Stomach (tissue), 4 donors: Measurements from ENCODE around the gene NT5C1B.

ENCODE experiments used
- EP300 ChIP-seq: sonication (generic); formaldehyde crosslinking; IDR thresholded peaks from one replicate; pipeline ENCODE4 v1.6.1; 2017; ENCODE audit warnings: antibody characterized with exemption
- POLR2A ChIP-seq, 4 donors: fragments of 450-650 bp; IDR thresholded peaks; one replicate each; pipeline ENCODE4 v1.6.1; 2016; ENCODE audit warnings: antibody characterized with exemption in 4 of 4, control low read depth in 2 of 4, mild to moderate bottlenecking in 1 of 4, moderate library complexity in 1 of 4
- POLR2AphosphoS5 ChIP-seq, 3 donors: sonication (generic); formaldehyde crosslinking; IDR thresholded peaks; one replicate each; pipeline ENCODE4 v1.6.1; 2016; ENCODE audit warnings: antibody characterized with exemption in 3 of 3
- TF ChIP-seq, protein P1 (sequence below), 7 experiments: fragments of 450-650 bp in 4 of 7; fragments of 200-600 bp in 3 of 7; sonication (generic) in 3 of 7; IDR thresholded peaks; one replicate each; pipeline ENCODE4 v1.5.1; 2016 to 2019; ENCODE audit warnings: antibody characterized with exemption in 7 of 7, control low read depth in 2 of 7, mild to moderate bottlenecking in 1 of 7

DNA sequence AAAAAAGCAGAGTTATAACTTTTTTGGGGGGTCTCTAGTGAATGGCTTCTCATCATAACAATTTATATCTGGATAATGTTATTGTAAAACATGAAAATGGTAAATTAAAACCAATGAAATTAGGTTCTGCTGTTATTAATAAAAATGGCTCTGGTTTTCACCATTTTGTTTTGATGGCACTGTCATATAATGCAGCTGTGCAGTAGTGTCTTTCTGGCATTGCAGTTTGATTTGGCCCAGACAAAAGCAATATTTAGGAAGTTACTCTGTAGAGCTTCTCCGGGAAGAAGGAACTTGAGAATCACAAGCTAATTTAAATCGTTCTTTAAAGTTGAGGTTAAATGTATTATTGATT is 15.1 kb upstream of the NT5C1B start:
- TF ChIP-seq, protein P1, sequence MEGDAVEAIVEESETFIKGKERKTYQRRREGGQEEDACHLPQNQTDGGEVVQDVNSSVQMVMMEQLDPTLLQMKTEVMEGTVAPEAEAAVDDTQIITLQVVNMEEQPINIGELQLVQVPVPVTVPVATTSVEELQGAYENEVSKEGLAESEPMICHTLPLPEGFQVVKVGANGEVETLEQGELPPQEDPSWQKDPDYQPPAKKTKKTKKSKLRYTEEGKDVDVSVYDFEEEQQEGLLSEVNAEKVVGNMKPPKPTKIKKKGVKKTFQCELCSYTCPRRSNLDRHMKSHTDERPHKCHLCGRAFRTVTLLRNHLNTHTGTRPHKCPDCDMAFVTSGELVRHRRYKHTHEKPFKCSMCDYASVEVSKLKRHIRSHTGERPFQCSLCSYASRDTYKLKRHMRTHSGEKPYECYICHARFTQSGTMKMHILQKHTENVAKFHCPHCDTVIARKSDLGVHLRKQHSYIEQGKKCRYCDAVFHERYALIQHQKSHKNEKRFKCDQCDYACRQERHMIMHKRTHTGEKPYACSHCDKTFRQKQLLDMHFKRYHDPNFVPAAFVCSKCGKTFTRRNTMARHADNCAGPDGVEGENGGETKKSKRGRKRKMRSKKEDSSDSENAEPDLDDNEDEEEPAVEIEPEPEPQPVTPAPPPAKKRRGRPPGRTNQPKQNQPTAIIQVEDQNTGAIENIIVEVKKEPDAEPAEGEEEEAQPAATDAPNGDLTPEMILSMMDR (IDR thresholded peaks at IDR 0.05), result no peak
- no peak for TF ChIP-seq POLR2A (IDR thresholded peaks at IDR 0.05)
- TF ChIP-seq POLR2AphosphoS5 (IDR thresholded peaks at IDR 0.05), result no peak
- no peak for TF ChIP-seq EP300
